K562 (cell line): ENCODE measurements around the gene PSMD14. TPM values are rescaled to one million over a fixed set of nuclear protein-coding genes. Genes with fewer than 3 reads are reported as not detected.

Source experiments
- PML ChIP-seq: IDR thresholded peaks from 2 replicates; pipeline ENCODE4 v1.6.1; 2012; ENCODE audit warnings: low read length, inconsistent platforms
- POLR2A ChIP-seq: fragments of 450-650 bp; conservative IDR thresholded peaks from 2 replicates; pipeline ENCODE4 v1.6.1; 2016
- polyA plus RNA-seq, 8 experiments: library from polyadenylated mRNA; depleted of rRNA in 4 of 8; stranded (reverse) in 5 of 8; unstranded in 3 of 8; fragments of >200 nt; fragmentation: Nextera tagmentation in 2 of 8; fragmentation: Illumina TruSeq in 1 of 8; extraction: Ambion mirVana in 2 of 8; extraction: Trizol in 1 of 8; gene quantifications; 2 replicates each; pipeline versions ENCODE4 v1.2.1 to v1.2.3, GENCODE V29; 2011 to 2014; ENCODE audit warnings: inconsistent platforms in 1 of 8, missing spikeins in 1 of 8
- total RNA-seq, 7 experiments: library from RNA; depleted of rRNA in 6 of 7; stranded (reverse); fragments of >200 nt in 6 of 7; fragmentation: Illumina TruSeq in 2 of 7; extraction: Trizol in 2 of 7; gene quantifications; 2 replicates each; pipeline versions ENCODE4 v1.2.1 to v1.2.3, GENCODE V29; 2011 to 2021; ENCODE audit warnings: low replicate concordance in 1 of 7
- TF ChIP-seq, protein P1 (sequence below): fragments of 250-450 bp; sonication (Bioruptor Pico); IDR thresholded peaks from 2 replicates; pipeline ENCODE4 v1.4.0; 2020
- TF ChIP-seq, protein P2 (sequence below): sonication (generic); formaldehyde crosslinking; IDR thresholded peaks from 2 replicates; pipeline ENCODE4 v1.8.0; 2023; ENCODE audit warnings: mild to moderate bottlenecking, missing genetic modification reagents
- TF ChIP-seq, protein P3 (sequence below): fragments of 450-650 bp; formaldehyde crosslinking; IDR thresholded peaks from 2 replicates; pipeline ENCODE4 v1.4.0; 2020; ENCODE audit warnings: mild to moderate bottlenecking, mixed read lengths

Gene PSMD14
- total and polyA plus RNA-seq, 9 of the 15 experiments (the other 6 are each of a cell fraction or from before 2014, with no cell fraction given): 151 to 515 (median 228) TPM

DNA sequence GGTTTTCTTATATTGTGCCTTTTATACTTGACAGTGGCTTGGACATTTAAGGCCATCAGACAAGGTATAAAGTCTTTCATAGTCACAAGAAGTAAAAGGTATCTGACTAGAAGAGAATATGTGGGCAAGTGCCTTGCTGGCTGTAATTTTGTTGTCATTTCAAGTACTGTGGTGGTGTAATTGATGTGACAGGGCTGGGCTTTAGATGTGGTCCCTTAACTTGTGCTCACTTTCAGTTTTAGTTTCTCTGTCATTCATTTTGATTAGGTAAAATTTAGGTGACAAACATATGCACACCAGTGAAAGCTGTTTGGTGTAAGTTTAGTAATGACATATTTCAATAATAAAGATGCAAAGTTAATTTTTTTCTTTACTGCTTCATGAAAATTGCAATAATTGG is 76.6 kb downstream of the PSMD14 start (continued):
- TF ChIP-seq, protein P1, sequence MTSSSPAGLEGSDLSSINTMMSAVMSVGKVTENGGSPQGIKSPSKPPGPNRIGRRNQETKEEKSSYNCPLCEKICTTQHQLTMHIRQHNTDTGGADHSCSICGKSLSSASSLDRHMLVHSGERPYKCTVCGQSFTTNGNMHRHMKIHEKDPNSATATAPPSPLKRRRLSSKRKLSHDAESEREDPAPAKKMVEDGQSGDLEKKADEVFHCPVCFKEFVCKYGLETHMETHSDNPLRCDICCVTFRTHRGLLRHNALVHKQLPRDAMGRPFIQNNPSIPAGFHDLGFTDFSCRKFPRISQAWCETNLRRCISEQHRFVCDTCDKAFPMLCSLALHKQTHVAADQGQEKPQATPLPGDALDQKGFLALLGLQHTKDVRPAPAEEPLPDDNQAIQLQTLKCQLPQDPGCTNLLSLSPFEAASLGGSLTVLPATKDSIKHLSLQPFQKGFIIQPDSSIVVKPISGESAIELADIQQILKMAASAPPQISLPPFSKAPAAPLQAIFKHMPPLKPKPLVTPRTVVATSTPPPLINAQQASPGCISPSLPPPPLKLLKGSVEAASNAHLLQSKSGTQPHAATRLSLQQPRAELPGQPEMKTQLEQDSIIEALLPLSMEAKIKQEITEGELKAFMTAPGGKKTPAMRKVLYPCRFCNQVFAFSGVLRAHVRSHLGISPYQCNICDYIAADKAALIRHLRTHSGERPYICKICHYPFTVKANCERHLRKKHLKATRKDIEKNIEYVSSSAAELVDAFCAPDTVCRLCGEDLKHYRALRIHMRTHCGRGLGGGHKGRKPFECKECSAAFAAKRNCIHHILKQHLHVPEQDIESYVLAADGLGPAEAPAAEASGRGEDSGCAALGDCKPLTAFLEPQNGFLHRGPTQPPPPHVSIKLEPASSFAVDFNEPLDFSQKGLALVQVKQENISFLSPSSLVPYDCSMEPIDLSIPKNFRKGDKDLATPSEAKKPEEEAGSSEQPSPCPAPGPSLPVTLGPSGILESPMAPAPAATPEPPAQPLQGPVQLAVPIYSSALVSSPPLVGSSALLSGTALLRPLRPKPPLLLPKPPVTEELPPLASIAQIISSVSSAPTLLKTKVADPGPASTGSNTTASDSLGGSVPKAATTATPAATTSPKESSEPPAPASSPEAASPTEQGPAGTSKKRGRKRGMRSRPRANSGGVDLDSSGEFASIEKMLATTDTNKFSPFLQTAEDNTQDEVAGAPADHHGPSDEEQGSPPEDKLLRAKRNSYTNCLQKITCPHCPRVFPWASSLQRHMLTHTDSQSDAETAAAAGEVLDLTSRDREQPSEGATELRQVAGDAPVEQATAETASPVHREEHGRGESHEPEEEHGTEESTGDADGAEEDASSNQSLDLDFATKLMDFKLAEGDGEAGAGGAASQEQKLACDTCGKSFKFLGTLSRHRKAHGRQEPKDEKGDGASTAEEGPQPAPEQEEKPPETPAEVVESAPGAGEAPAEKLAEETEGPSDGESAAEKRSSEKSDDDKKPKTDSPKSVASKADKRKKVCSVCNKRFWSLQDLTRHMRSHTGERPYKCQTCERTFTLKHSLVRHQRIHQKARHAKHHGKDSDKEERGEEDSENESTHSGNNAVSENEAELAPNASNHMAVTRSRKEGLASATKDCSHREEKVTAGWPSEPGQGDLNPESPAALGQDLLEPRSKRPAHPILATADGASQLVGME (CRISPR knock-in tag): no peak
- TF ChIP-seq POLR2A: no peak
- TF ChIP-seq, protein P2, sequence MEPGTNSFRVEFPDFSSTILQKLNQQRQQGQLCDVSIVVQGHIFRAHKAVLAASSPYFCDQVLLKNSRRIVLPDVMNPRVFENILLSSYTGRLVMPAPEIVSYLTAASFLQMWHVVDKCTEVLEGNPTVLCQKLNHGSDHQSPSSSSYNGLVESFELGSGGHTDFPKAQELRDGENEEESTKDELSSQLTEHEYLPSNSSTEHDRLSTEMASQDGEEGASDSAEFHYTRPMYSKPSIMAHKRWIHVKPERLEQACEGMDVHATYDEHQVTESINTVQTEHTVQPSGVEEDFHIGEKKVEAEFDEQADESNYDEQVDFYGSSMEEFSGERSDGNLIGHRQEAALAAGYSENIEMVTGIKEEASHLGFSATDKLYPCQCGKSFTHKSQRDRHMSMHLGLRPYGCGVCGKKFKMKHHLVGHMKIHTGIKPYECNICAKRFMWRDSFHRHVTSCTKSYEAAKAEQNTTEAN: no peak
- TF ChIP-seq PML: no peak
- TF ChIP-seq, protein P3, sequence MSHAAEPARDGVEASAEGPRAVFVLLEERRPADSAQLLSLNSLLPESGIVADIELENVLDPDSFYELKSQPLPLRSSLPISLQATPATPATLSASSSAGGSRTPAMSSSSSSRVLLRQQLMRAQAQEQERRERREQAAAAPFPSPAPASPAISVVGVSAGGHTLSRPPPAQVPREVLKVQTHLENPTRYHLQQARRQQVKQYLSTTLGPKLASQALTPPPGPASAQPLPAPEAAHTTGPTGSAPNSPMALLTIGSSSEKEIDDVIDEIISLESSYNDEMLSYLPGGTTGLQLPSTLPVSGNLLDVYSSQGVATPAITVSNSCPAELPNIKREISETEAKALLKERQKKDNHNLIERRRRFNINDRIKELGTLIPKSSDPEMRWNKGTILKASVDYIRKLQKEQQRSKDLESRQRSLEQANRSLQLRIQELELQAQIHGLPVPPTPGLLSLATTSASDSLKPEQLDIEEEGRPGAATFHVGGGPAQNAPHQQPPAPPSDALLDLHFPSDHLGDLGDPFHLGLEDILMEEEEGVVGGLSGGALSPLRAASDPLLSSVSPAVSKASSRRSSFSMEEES: no peak
